Measurements from ENCODE around the gene SF1.

Gene SF1

GRCh38 chr11:64803158-64803845, 25.0 kb upstream of the SF1 start, which contains the start of gene MAP4K2:
Gene MAP4K2 (minus strand): TSS chr11:64803214. CDS start chr11:64803149, 65 bp downstream.
- H3K79me1 ChIP-seq (replicated peaks; ENCODE audit: low read length, poor library complexity, severe bottlenecking): peaks cover 26% of the 10 kb centered on the region
- peak within 1 kb of the TSS; percentile 21 for H2AFZ ChIP-seq (ENCODE audit: low read depth, low read length)
- H3K36me3 ChIP-seq (ENCODE audit: control insufficient read depth in 1 of 2, insufficient read depth in 2 of 2, low read depth in 1 of 2, low read length in 2 of 2): peaks cover 47 to 71% of the 10 kb centered on the region in 2 experiments
- peak within 1 kb of the TSS; percentile 71 to 88 for H3K18ac ChIP-seq (ENCODE audit: low read depth in 1 of 2, low read length in 2 of 2)
- peak within 1 kb of the TSS; percentile 36 for H3K27ac ChIP-seq (ENCODE audit: low read length, poor library complexity, severe bottlenecking)
- H2BK12ac ChIP-seq (ENCODE audit: low read length in 2 of 2): peak within 1 kb of the TSS in 1 of 2 experiments; percentile 33
- H3K14ac ChIP-seq (ENCODE audit: low read length in 2 of 2): peak within 1 kb of the TSS in 1 of 2 experiments; percentile 37
- peak; percentile 93 for DNase-seq
- peak within 1 kb of the TSS; percentile 80 to 85 for H3K4me3 ChIP-seq (ENCODE audit: insufficient read depth in 1 of 2, low read depth in 1 of 2, low read length in 2 of 2)
- WGBS: under 1% methylated on average over 11 of the region's 58 CpGs
- no peaks in the 10 kb centered on the region for H3K27me3 ChIP-seq (ENCODE audit: control insufficient read depth in 1 of 2, insufficient read depth in 1 of 2, low read length in 2 of 2)
- H3K23ac ChIP-seq (ENCODE audit: low read length in 2 of 2): no peak within 1 kb of the TSS
- peak within 1 kb of the TSS; percentile 22 for H2AK5ac ChIP-seq (ENCODE audit: low read length, severe bottlenecking)
- peak within 1 kb of the TSS; percentile 85 for H3K9ac ChIP-seq (ENCODE audit: low read length)
- H2BK15ac ChIP-seq (ENCODE audit: low read depth, poor library complexity, severe bottlenecking): peak within 1 kb of the TSS; percentile 30
- peak within 1 kb of the TSS; percentile 66 to 74 for H3K4ac ChIP-seq (ENCODE audit: low read depth in 1 of 2, low read length in 2 of 2)
- peak within 1 kb of the TSS; percentile 9 for H2BK120ac ChIP-seq (ENCODE audit: low read depth, low read length)
- H3K9me3 ChIP-seq (ENCODE audit: control insufficient read depth, low read length): no peaks in the 10 kb centered on the region
- no peak within 1 kb of the TSS for H2BK5ac ChIP-seq (ENCODE audit: low read depth, low read length, poor library complexity, severe bottlenecking)
- peaks cover 27% of the 10 kb centered on the region for H3K4me1 ChIP-seq (ENCODE audit: control insufficient read depth, insufficient read depth, low read depth, low read length)
- H4K91ac ChIP-seq (ENCODE audit: low read length): peak within 1 kb of the TSS; percentile 44
- peak within 1 kb of the TSS; percentile 88 for H3K4me2 ChIP-seq (ENCODE audit: low read length, poor library complexity, severe bottlenecking)
- H4K8ac ChIP-seq (ENCODE audit: low read length): peak within 1 kb of the TSS; percentile 88

- Histone ChIP-seq H2AFZ (ENCODE audit: low read depth, low read length) (peak overlapping the region; percentile 21), H3K27ac (ENCODE audit: low read length, poor library complexity, severe bottlenecking) (no peak overlapping the region), H3K27me3 (ENCODE audit: control insufficient read depth in 1 of 2, insufficient read depth in 1 of 2, low read length in 2 of 2) (no peaks in the 10 kb centered on the region), H3K4me3 (ENCODE audit: insufficient read depth in 1 of 2, low read depth in 1 of 2, low read length in 2 of 2) (peak overlapping the region; percentile 75 to 80), H2BK12ac (ENCODE audit: low read length in 2 of 2) (peak overlapping the region in 1 of 2 experiments; percentile 33), H3K23ac (ENCODE audit: low read length in 2 of 2) (no peak overlapping the region), H3K79me1 (replicated peaks; ENCODE audit: low read length, poor library complexity, severe bottlenecking) (peaks cover 21% of the 10 kb centered on the region), H3K18ac (ENCODE audit: low read depth in 1 of 2, low read length in 2 of 2) (peak overlapping the region; percentile 34 to 88), H2AK5ac (ENCODE audit: low read length, severe bottlenecking) (no peak overlapping the region), H2BK5ac (ENCODE audit: low read depth, low read length, poor library complexity, severe bottlenecking) (no peak overlapping the region), H3K9me3 (ENCODE audit: control insufficient read depth, low read length) (no peaks in the 10 kb centered on the region), H2BK15ac (ENCODE audit: low read depth, poor library complexity, severe bottlenecking) (peak overlapping the region; percentile 12), H4K91ac (ENCODE audit: low read length) (peak overlapping the region; percentile 44), H3K4me1 (ENCODE audit: control insufficient read depth, insufficient read depth, low read depth, low read length) (peaks cover 23% of the 10 kb centered on the region), H2BK120ac (ENCODE audit: low read depth, low read length) (no peak overlapping the region), H3K4me2 (ENCODE audit: low read length, poor library complexity, severe bottlenecking) (peak overlapping the region; percentile 82), H3K14ac (ENCODE audit: low read length in 2 of 2) (peak overlapping the region in 1 of 2 experiments; percentile 37), H3K4ac (ENCODE audit: low read depth in 1 of 2, low read length in 2 of 2) (peak overlapping the region; percentile 66 to 74), H4K8ac (ENCODE audit: low read length) (peak overlapping the region; percentile 88), H3K9ac (ENCODE audit: low read length) (peak overlapping the region; percentile 55), H3K36me3 (ENCODE audit: control insufficient read depth in 1 of 2, insufficient read depth in 2 of 2, low read depth in 1 of 2, low read length in 2 of 2) (peaks cover 39 to 65% of the 10 kb centered on the region in 2 experiments)
- peak; percentile 2 for DNase-seq
- 17% methylated on average over 29 of the region's 54 CpGs for WGBS
These were observed 24.2 kb upstream of the SF1 start for GRCh38 chr11:64802370-64803157.

GRCh38 chr11:64801561-64802369, 23.4 kb upstream of the SF1 start:
- DNase-seq: peak; percentile 8
- WGBS: 66% methylated on average over 13 of the region's 13 CpGs

More at GRCh38 chr11:64801561-64802369, 23.4 kb upstream of the SF1 start:
- H3K9me3 ChIP-seq (ENCODE audit: control insufficient read depth, low read length): no peaks in the 10 kb centered on the region
- H3K18ac ChIP-seq (ENCODE audit: low read depth in 1 of 2, low read length in 2 of 2): peak overlapping the region; percentile 4 to 33
- H3K23ac ChIP-seq (ENCODE audit: low read length in 2 of 2): no peak overlapping the region
- peaks cover 20% of the 10 kb centered on the region for H3K79me1 ChIP-seq (replicated peaks; ENCODE audit: low read length, poor library complexity, severe bottlenecking)
- H3K4me2 ChIP-seq (ENCODE audit: low read length, poor library complexity, severe bottlenecking): peak overlapping the region; percentile 82
- H3K4me1 ChIP-seq (ENCODE audit: control insufficient read depth, insufficient read depth, low read depth, low read length): peaks cover 23% of the 10 kb centered on the region
- H2BK15ac ChIP-seq (ENCODE audit: low read depth, poor library complexity, severe bottlenecking): peak overlapping the region; percentile 0
- no peak overlapping the region for H3K14ac ChIP-seq (ENCODE audit: low read length in 2 of 2)
- no peak overlapping the region for H3K4ac ChIP-seq (ENCODE audit: low read depth in 1 of 2, low read length in 2 of 2)
- H3K36me3 ChIP-seq (ENCODE audit: control insufficient read depth in 1 of 2, insufficient read depth in 2 of 2, low read depth in 1 of 2, low read length in 2 of 2): peaks cover 38 to 65% of the 10 kb centered on the region in 2 experiments
- no peak overlapping the region for H2AK5ac ChIP-seq (ENCODE audit: low read length, severe bottlenecking)
- peak overlapping the region; percentile 53 for H4K91ac ChIP-seq (ENCODE audit: low read length)
- H3K4me3 ChIP-seq (ENCODE audit: insufficient read depth in 1 of 2, low read depth in 1 of 2, low read length in 2 of 2): peak overlapping the region in 1 of 2 experiments; percentile 75
- H2BK12ac ChIP-seq (ENCODE audit: low read length in 2 of 2): no peak overlapping the region
- no peak overlapping the region for H2BK5ac ChIP-seq (ENCODE audit: low read depth, low read length, poor library complexity, severe bottlenecking)
- no peaks in the 10 kb centered on the region for H3K27me3 ChIP-seq (ENCODE audit: control insufficient read depth in 1 of 2, insufficient read depth in 1 of 2, low read length in 2 of 2)
- H3K27ac ChIP-seq (ENCODE audit: low read length, poor library complexity, severe bottlenecking): no peak overlapping the region
- H2BK120ac ChIP-seq (ENCODE audit: low read depth, low read length): no peak overlapping the region
- no peak overlapping the region for H2AFZ ChIP-seq (ENCODE audit: low read depth, low read length)
- H4K8ac ChIP-seq (ENCODE audit: low read length): peak overlapping the region; percentile 88
- no peak overlapping the region for H3K9ac ChIP-seq (ENCODE audit: low read length)

Data from mesenchymal stem cell (in vitro differentiated cells and primary cell).